Ishikawa (cell line): Measurements from ENCODE around the gene NRDC.

Experiments
- CEBPB ChIP-seq: IDR thresholded peaks from 2 replicates; pipeline ENCODE4 v1.6.1; 2012
- CREB1 ChIP-seq: IDR thresholded peaks from 2 replicates; pipeline ENCODE4 v1.6.1; 2012; ENCODE audit warnings: low read depth
- EGR1 ChIP-seq: IDR thresholded peaks from 2 replicates; pipeline ENCODE4 v1.6.1; 2012
- EP300 ChIP-seq: IDR thresholded peaks from 2 replicates; pipeline ENCODE4 v1.6.1; 2012; ENCODE audit warnings: borderline replicate concordance
- FOXM1 ChIP-seq: IDR thresholded peaks from 2 replicates; pipeline ENCODE4 v1.6.1; 2012; ENCODE audit warnings: low read depth, borderline replicate concordance
- MAX ChIP-seq: IDR thresholded peaks from 2 replicates; pipeline ENCODE4 v1.6.1; 2012
- RAD21 ChIP-seq: IDR thresholded peaks from 2 replicates; pipeline ENCODE4 v1.6.1; 2012; ENCODE audit warnings: low read depth
- REST ChIP-seq: IDR thresholded peaks from 2 replicates; pipeline ENCODE4 v1.6.1; 2012; ENCODE audit warnings: low read depth, mild to moderate bottlenecking
- TAF1 ChIP-seq: IDR thresholded peaks from 2 replicates; pipeline ENCODE4 v1.6.1; 2012; ENCODE audit warnings: low read depth, mild to moderate bottlenecking
- TCF12 ChIP-seq: IDR thresholded peaks from 2 replicates; pipeline ENCODE4 v1.6.1; 2012; ENCODE audit warnings: low read depth
- TEAD4 ChIP-seq: IDR thresholded peaks from 2 replicates; pipeline ENCODE4 v1.6.1; 2012
- YY1 ChIP-seq: IDR thresholded peaks from 2 replicates; pipeline ENCODE4 v1.6.1; 2012; ENCODE audit warnings: low read depth

- no peak for TF ChIP-seq FOXM1
- no peak for TF ChIP-seq EGR1
- TF ChIP-seq TCF12, result no peak
- TF ChIP-seq RAD21, result no peak
- TF ChIP-seq MAX, result no peak
- no peak for TF ChIP-seq EP300
- TF ChIP-seq YY1, result no peak
- no peak for TF ChIP-seq CEBPB
- no peak for TF ChIP-seq TEAD4
- TF ChIP-seq CREB1, result no peak
- no peak for TF ChIP-seq TAF1
- no peak for TF ChIP-seq REST
Measured at GRCh38 chr1:51755437-51755836, 123.1 kb downstream of the NRDC start.
